IPS-15b (cell line): Measurements from ENCODE around the gene EVC2.
A peak's percentile ranks its signal among the peaks of the same experiment; 100 is the strongest.

Experiments
- H3K27me3 ChIP-seq: one replicate; pipeline ENCODE4 v1.6.1; 2013; ENCODE audit warnings: low read length; ENCODE audit not compliant: control insufficient read depth, insufficient read depth
- H3K36me3 ChIP-seq: one replicate; pipeline ENCODE4 v1.6.1; 2013; ENCODE audit warnings: low read length; ENCODE audit not compliant: control insufficient read depth, insufficient read depth
- H3K4me1 ChIP-seq: one replicate; pipeline ENCODE4 v1.6.1; 2013; ENCODE audit warnings: mild to moderate bottlenecking, low read length; ENCODE audit not compliant: control insufficient read depth, insufficient read depth
- H3K4me3 ChIP-seq: one replicate; pipeline ENCODE4 v1.5.1; 2013; ENCODE audit warnings: low read depth, low read length
- H3K9ac ChIP-seq: one replicate; pipeline ENCODE4 v1.6.1; 2013; ENCODE audit warnings: low read depth, mild to moderate bottlenecking, low read length
- H3K9me3 ChIP-seq: one replicate; pipeline ENCODE4 v1.6.1; 2013; ENCODE audit warnings: mild to moderate bottlenecking, low read length; ENCODE audit not compliant: control insufficient read depth, insufficient read depth

Gene EVC2

GRCh38 chr4:5719350-5720055 is 11.1 kb upstream of the EVC2 start:
- H3K4me3 ChIP-seq, result no peak overlapping the region
- no peaks in the 10 kb centered on the region for H3K27me3 ChIP-seq
- H3K9ac ChIP-seq, result no peak overlapping the region
- no peaks in the 10 kb centered on the region for H3K4me1 ChIP-seq
- no peaks in the 10 kb centered on the region for H3K36me3 ChIP-seq
- H3K9me3 ChIP-seq, result no peaks in the 10 kb centered on the region

GRCh38 chr4:5718411-5718810 is 10.1 kb upstream of the EVC2 start:
- H3K9ac ChIP-seq, result no peak overlapping the region
- H3K27me3 ChIP-seq, result no peaks in the 10 kb centered on the region
- H3K9me3 ChIP-seq, result no peaks in the 10 kb centered on the region
- no peaks in the 10 kb centered on the region for H3K36me3 ChIP-seq
- no peaks in the 10 kb centered on the region for H3K4me1 ChIP-seq
- H3K4me3 ChIP-seq, result no peak overlapping the region

- no peak overlapping the region for H3K9ac ChIP-seq
- H3K27me3 ChIP-seq, result peaks cover 4% of the 10 kb centered on the region
- no peaks in the 10 kb centered on the region for H3K4me1 ChIP-seq
- H3K9me3 ChIP-seq, result no peaks in the 10 kb centered on the region
- H3K4me3 ChIP-seq, result no peak overlapping the region
- no peaks in the 10 kb centered on the region for H3K36me3 ChIP-seq
Measured at GRCh38 chr4:5717449-5718158, 9.2 kb upstream of the EVC2 start.

- H3K36me3 ChIP-seq, result no peaks in the 10 kb centered on the region
- no peak overlapping the region for H3K4me3 ChIP-seq
- no peak overlapping the region for H3K9ac ChIP-seq
- no peaks in the 10 kb centered on the region for H3K9me3 ChIP-seq
- peaks cover 2% of the 10 kb centered on the region for H3K4me1 ChIP-seq
- peaks cover 14% of the 10 kb centered on the region for H3K27me3 ChIP-seq
Measured at GRCh38 chr4:5716391-5716790, 8.0 kb upstream of the EVC2 start.

- H3K4me3 ChIP-seq, result no peak overlapping the region
- H3K9ac ChIP-seq, result no peak overlapping the region
- H3K36me3 ChIP-seq, result no peaks in the 10 kb centered on the region
- H3K4me1 ChIP-seq, result peaks cover 5% of the 10 kb centered on the region
- H3K27me3 ChIP-seq, result peaks cover 18% of the 10 kb centered on the region
- no peaks in the 10 kb centered on the region for H3K9me3 ChIP-seq
Measured at GRCh38 chr4:5715357-5715756, 7.0 kb upstream of the EVC2 start.

GRCh38 chr4:5713861-5714260 is 5.5 kb upstream of the EVC2 start:
- Histone ChIP-seq H3K27me3 (peaks cover 29% of the 10 kb centered on the region), H3K4me3 (no peak overlapping the region), H3K9ac (no peak overlapping the region), H3K4me1 (peaks cover 5% of the 10 kb centered on the region), H3K36me3 (no peaks in the 10 kb centered on the region), H3K9me3 (no peaks in the 10 kb centered on the region)

- H3K9ac ChIP-seq, result no peak overlapping the region
- no peaks in the 10 kb centered on the region for H3K36me3 ChIP-seq
- no peak overlapping the region for H3K4me3 ChIP-seq
- H3K27me3 ChIP-seq, result peaks cover 29% of the 10 kb centered on the region
- peaks cover 5% of the 10 kb centered on the region for H3K4me1 ChIP-seq
- H3K9me3 ChIP-seq, result no peaks in the 10 kb centered on the region
Measured at GRCh38 chr4:5712931-5713330, 4.6 kb upstream of the EVC2 start.

GRCh38 chr4:5712517-5712916 is 4.2 kb upstream of the EVC2 start:
- H3K4me3 ChIP-seq, result no peak overlapping the region

GRCh38 chr4:5711479-5712184 is 3.3 kb upstream of the EVC2 start:
- H3K27me3 ChIP-seq, result peaks cover 29% of the 10 kb centered on the region
- H3K9me3 ChIP-seq, result no peaks in the 10 kb centered on the region
- H3K4me1 ChIP-seq, result peaks cover 5% of the 10 kb centered on the region
- H3K36me3 ChIP-seq, result no peaks in the 10 kb centered on the region
- H3K9ac ChIP-seq, result no peak overlapping the region
- peak overlapping the region; percentile 74 for H3K4me3 ChIP-seq

More at GRCh38 chr4:5712517-5712916, 4.2 kb upstream of the EVC2 start:
- Histone ChIP-seq H3K9ac (no peak overlapping the region), H3K4me1 (peaks cover 5% of the 10 kb centered on the region), H3K27me3 (peaks cover 29% of the 10 kb centered on the region), H3K9me3 (no peaks in the 10 kb centered on the region), H3K36me3 (no peaks in the 10 kb centered on the region)

GRCh38 chr4:5710961-5711478 is 2.7 kb upstream of the EVC2 start, which contains the start of gene EVC:
EVC (plus strand) TSS chr4:5711201; CDS start chr4:5711381, 180 bp downstream.
- no peaks in the 10 kb centered on the region for H3K36me3 ChIP-seq
- peak within 1 kb of the TSS; percentile 74 for H3K4me3 ChIP-seq
- no peaks in the 10 kb centered on the region for H3K9me3 ChIP-seq
- peaks cover 29% of the 10 kb centered on the region for H3K27me3 ChIP-seq
- no peak within 1 kb of the TSS for H3K9ac ChIP-seq
- H3K4me1 ChIP-seq, result peaks cover 5% of the 10 kb centered on the region

- Histone ChIP-seq H3K4me1 (peaks cover 5% of the 10 kb centered on the region), H3K36me3 (no peaks in the 10 kb centered on the region), H3K27me3 (peaks cover 29% of the 10 kb centered on the region), H3K4me3 (peak overlapping the region; percentile 74), H3K9ac (no peak overlapping the region), H3K9me3 (no peaks in the 10 kb centered on the region)
Measured at GRCh38 chr4:5710065-5710960, 2.0 kb upstream of the EVC2 start.
